Suprapubic skin (tissue), 4 donors: Measurements from ENCODE around the gene FGF3. TPM values are rescaled to one million over a fixed set of nuclear protein-coding genes. Genes with fewer than 3 reads are reported as not detected.

Source experiments
- DNase-seq, 2 donors: peaks; one replicate each; pipeline ENCODE4 v3.0.0-alpha.2; 2019; ENCODE audit warnings: low spot score in 2 of 2
- H3K27ac ChIP-seq: fragments of 200-600 bp; sonication (generic); one replicate; pipeline ENCODE4 v1.5.1; 2019
- H3K27me3 ChIP-seq: fragments of 200-600 bp; sonication (generic); one replicate; pipeline ENCODE4 v1.5.1; 2019
- H3K36me3 ChIP-seq: fragments of 200-600 bp; sonication (generic); one replicate; pipeline ENCODE4 v1.5.1; 2019
- H3K4me1 ChIP-seq: fragments of 200-600 bp; sonication (generic); one replicate; pipeline ENCODE4 v1.5.1; 2019
- H3K4me3 ChIP-seq: fragments of 200-600 bp; sonication (generic); one replicate; pipeline ENCODE4 v1.5.1; 2019; ENCODE audit warnings: mild to moderate bottlenecking
- H3K9me3 ChIP-seq: fragments of 200-600 bp; sonication (generic); one replicate; pipeline ENCODE4 v1.5.1; 2019
- CTCF ChIP-seq, 2 donors: fragments of 200-600 bp in 1 of 2; fragments of 450-650 bp in 1 of 2; sonication (generic) in 1 of 2; IDR thresholded peaks; one replicate each; pipeline ENCODE4 v1.5.1; 2016 to 2019; ENCODE audit warnings: antibody characterized with exemption in 2 of 2, mild to moderate bottlenecking in 1 of 2, moderate library complexity in 1 of 2
- EP300 ChIP-seq: sonication (generic); formaldehyde crosslinking; IDR thresholded peaks from one replicate; pipeline ENCODE4 v1.6.1; 2017; ENCODE audit warnings: antibody characterized with exemption
- POLR2A ChIP-seq, 2 donors: fragments of 450-650 bp; IDR thresholded peaks; one replicate each; pipeline ENCODE4 v1.6.1; 2017; ENCODE audit warnings: antibody characterized with exemption in 2 of 2, mild to moderate bottlenecking in 2 of 2, moderate library complexity in 2 of 2
- POLR2AphosphoS5 ChIP-seq, 3 donors: sonication (generic); formaldehyde crosslinking; IDR thresholded peaks; one replicate each; pipeline ENCODE4 v1.6.1; 2017; ENCODE audit warnings: antibody characterized with exemption in 3 of 3
- WGBS: methylation state at CpG from one replicate; pipeline ENCODE4 v1.1.5; 2018; 5-methylcytosine and 5-hydroxymethylcytosine counted together
- total RNA-seq, 4 donors: library from RNA; depleted of rRNA; stranded (reverse); fragments of >200 nt; gene quantifications; one replicate each; pipeline ENCODE4 v1.1.0, GENCODE V29; 2016

FGF3 gene
- total RNA-seq, 4 donors from 2014 or later = not detected

DNA sequence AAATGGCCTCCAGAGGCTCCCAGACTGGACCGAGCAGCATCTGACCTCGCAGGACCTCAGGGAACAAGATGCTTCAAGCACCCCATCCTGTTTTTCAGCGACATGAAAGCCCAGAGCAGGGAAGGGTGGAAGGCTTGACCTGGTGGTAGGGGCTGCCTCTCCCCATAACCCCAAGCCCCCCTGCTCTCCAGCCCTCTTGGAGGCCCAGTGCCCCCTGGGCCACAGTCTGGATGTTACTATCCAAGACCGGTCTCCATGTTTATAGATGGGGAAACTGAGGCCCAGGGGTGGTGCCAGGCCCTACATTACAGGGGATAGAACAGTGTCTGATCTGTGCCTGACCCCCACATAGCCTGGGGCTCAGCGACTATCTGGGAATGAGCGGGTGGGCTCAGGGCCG lies 7.0 kb downstream of the FGF3 start:
- H3K36me3 ChIP-seq = no peaks in the 10 kb centered on the region
- no peak for TF ChIP-seq EP300
- TF ChIP-seq POLR2AphosphoS5 (IDR thresholded peaks at IDR 0.05) = no peak
- no peak for TF ChIP-seq POLR2A (IDR thresholded peaks at IDR 0.05)
- TF ChIP-seq CTCF (IDR thresholded peaks at IDR 0.05) = no peak
- no peaks in the 10 kb centered on the region for H3K9me3 ChIP-seq
- H3K27me3 ChIP-seq = peaks cover 89% of the 10 kb centered on the region
- peaks cover 2% of the 10 kb centered on the region for H3K4me1 ChIP-seq
- H3K4me3 ChIP-seq = no peak overlapping the region
- H3K27ac ChIP-seq = no peak overlapping the region
- no peak for DNase-seq
- 80% methylated on average over 3 of the region's 7 CpGs for WGBS

- 51% methylated on average over 3 of the region's 3 CpGs for WGBS
- DNase-seq = no peak
- TF ChIP-seq POLR2AphosphoS5 (IDR thresholded peaks at IDR 0.05) (no peak), POLR2A (IDR thresholded peaks at IDR 0.05) (no peak), CTCF (IDR thresholded peaks at IDR 0.05) (no peak), EP300 (no peak)
- H3K4me1 ChIP-seq = no peaks in the 10 kb centered on the region
- no peaks in the 10 kb centered on the region for H3K36me3 ChIP-seq
- H3K9me3 ChIP-seq = no peaks in the 10 kb centered on the region
- H3K27me3 ChIP-seq = peaks cover 81% of the 10 kb centered on the region
- H3K27ac ChIP-seq = no peak overlapping the region
- H3K4me3 ChIP-seq = no peak overlapping the region
Observed at GRCh38 chr11:69811431-69811830, 7.8 kb downstream of the FGF3 start.

- H3K4me3 ChIP-seq = no peak overlapping the region
- DNase-seq = no peak
- no peaks in the 10 kb centered on the region for H3K9me3 ChIP-seq
- TF ChIP-seq POLR2A (IDR thresholded peaks at IDR 0.05) (no peak), EP300 (no peak), CTCF (IDR thresholded peaks at IDR 0.05) (no peak), POLR2AphosphoS5 (IDR thresholded peaks at IDR 0.05) (no peak)
- H3K27me3 ChIP-seq = peaks cover 72% of the 10 kb centered on the region
- H3K4me1 ChIP-seq = no peaks in the 10 kb centered on the region
- no CpG with 5 or more reads among the region's 39 CpGs for WGBS
- H3K36me3 ChIP-seq = no peaks in the 10 kb centered on the region
- no peak overlapping the region for H3K27ac ChIP-seq
Observed at GRCh38 chr11:69810289-69811118, 8.7 kb downstream of the FGF3 start.

DNA sequence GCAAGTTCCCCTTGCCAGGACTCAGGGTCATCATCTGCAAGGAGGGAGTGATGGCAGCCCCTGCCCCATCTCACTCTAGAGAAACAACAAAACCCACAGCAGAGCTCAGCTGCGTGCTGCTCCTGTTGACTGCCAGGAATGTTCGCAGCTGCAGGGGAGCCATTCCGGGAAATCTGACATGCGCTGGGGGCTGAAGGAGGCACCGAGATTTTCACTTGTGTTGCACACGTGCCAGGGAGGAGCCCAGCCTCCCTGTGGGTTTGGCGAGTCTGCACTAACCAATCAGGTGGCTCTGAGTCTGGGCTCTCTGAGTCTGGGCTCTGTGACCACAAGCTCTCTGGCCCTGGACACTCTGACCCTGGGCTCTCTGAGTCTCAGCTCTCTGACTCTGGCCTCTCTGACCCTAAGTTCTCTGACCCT lies 10.5 kb downstream of the FGF3 start:
- Histone ChIP-seq H3K27me3 (peaks cover 54% of the 10 kb centered on the region), H3K36me3 (no peaks in the 10 kb centered on the region), H3K4me3 (no peak overlapping the region), H3K27ac (no peak overlapping the region), H3K4me1 (no peaks in the 10 kb centered on the region), H3K9me3 (no peaks in the 10 kb centered on the region)
- no peak for DNase-seq
- TF ChIP-seq CTCF (IDR thresholded peaks at IDR 0.05) (no peak), EP300 (no peak)
- WGBS = 11% methylated on average over 7 of the region's 7 CpGs

DNA sequence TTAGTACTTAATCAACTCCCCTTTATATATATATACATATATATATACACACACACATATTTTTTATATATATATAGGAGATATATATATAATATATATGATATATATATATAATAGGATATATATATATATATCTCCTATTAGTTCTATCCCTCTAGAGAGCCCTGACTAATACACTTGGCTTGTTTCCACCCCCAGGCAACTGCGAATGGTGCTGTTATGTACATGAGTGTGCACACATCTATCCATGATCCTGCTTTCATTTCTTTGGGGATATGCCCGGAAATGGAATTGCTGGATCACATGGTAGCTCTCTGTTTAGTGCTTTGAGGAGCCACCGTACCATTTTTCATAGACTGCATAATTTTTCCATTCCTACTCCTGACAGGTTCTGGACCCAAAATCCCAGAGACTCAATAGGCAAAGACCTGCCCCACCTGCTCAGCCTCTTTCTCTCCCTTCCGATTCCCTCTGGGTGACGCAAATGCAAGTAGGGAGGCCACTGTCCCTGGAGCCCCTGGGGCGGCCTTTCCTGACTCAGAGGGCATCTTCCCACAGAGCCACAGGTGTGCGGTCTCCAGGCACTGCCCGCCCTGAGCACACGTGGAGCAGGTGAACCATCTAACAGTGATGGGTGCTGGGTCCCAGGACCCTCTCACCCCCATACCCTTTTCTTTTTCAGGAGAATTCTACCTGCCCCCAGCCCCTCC lies 12.0 kb downstream of the FGF3 start:
- Histone ChIP-seq H3K4me3 (no peak overlapping the region), H3K36me3 (no peaks in the 10 kb centered on the region), H3K27me3 (peaks cover 44% of the 10 kb centered on the region), H3K9me3 (no peaks in the 10 kb centered on the region), H3K27ac (no peak overlapping the region), H3K4me1 (no peaks in the 10 kb centered on the region)
- 87% methylated on average over 9 of the region's 9 CpGs for WGBS
- no peak for DNase-seq
- no peak for TF ChIP-seq POLR2A (IDR thresholded peaks at IDR 0.05)
- no peak for TF ChIP-seq EP300
- TF ChIP-seq POLR2AphosphoS5 (IDR thresholded peaks at IDR 0.05) = no peak
- no peak for TF ChIP-seq CTCF (IDR thresholded peaks at IDR 0.05)
